ENCODE results near the gene POU1F1. TPM values are rescaled to one million over a fixed set of nuclear protein-coding genes. Genes with fewer than 3 reads are reported as not detected.
A peak's percentile ranks its signal among the peaks of the same experiment; 100 is the strongest.

The POU1F1 gene
- total RNA-seq, 4 donors from 2014 or later = not detected

DNA sequence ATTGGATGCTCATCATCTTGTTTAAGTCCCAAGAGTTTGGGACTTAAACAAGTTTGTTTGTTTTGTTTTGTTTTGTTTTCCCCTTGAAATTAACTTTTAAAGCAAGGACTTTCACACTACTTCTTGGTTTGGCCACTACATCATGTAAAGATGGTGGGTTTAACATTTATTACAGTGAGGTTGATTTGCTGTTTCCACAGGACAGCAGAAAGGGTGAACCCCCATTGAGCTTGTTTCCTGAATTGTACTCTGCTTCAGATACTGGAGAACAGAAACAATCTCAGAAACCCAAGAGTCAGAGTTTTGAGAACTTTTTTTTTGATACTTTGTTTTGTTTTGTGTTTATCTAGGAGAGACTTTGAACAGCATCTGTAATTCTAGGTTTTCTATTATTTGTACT is 6.7 kb downstream of the POU1F1 start:
- no peak for TF ChIP-seq POLR2A (IDR thresholded peaks at IDR 0.05)
- TF ChIP-seq, protein P1, sequence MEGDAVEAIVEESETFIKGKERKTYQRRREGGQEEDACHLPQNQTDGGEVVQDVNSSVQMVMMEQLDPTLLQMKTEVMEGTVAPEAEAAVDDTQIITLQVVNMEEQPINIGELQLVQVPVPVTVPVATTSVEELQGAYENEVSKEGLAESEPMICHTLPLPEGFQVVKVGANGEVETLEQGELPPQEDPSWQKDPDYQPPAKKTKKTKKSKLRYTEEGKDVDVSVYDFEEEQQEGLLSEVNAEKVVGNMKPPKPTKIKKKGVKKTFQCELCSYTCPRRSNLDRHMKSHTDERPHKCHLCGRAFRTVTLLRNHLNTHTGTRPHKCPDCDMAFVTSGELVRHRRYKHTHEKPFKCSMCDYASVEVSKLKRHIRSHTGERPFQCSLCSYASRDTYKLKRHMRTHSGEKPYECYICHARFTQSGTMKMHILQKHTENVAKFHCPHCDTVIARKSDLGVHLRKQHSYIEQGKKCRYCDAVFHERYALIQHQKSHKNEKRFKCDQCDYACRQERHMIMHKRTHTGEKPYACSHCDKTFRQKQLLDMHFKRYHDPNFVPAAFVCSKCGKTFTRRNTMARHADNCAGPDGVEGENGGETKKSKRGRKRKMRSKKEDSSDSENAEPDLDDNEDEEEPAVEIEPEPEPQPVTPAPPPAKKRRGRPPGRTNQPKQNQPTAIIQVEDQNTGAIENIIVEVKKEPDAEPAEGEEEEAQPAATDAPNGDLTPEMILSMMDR (IDR thresholded peaks at IDR 0.05) = no peak
- no peaks in the 10 kb centered on the region for H3K4me1 ChIP-seq
- H3K36me3 ChIP-seq = no peaks in the 10 kb centered on the region
- no peaks in the 10 kb centered on the region for H3K27me3 ChIP-seq
- DNase-seq = no peak
- H3K27ac ChIP-seq = no peak overlapping the region
- H3K9me3 ChIP-seq = no peaks in the 10 kb centered on the region
- intact Hi-C loops (cut with DNase I) = no loop called here
- no peak overlapping the region for H3K4me3 ChIP-seq (replicated peaks in 1 of 3)

- intact Hi-C loops (cut with DNase I) = no loop called here
- TF ChIP-seq, protein P1 (IDR thresholded peaks at IDR 0.05) = no peak
- TF ChIP-seq POLR2A (IDR thresholded peaks at IDR 0.05) = no peak
- DNase-seq = no peak
- H3K27ac ChIP-seq = no peak overlapping the region
- no peak overlapping the region for H3K4me3 ChIP-seq (replicated peaks in 1 of 3)
- H3K27me3 ChIP-seq = no peaks in the 10 kb centered on the region
- no peaks in the 10 kb centered on the region for H3K9me3 ChIP-seq
- no peaks in the 10 kb centered on the region for H3K36me3 ChIP-seq
- 76 to 83% methylated on average over 4 of the region's 4 CpGs for WGBS, 2 donors
- no peaks in the 10 kb centered on the region for H3K4me1 ChIP-seq
Observed at GRCh38 chr3:87268646-87269211, 7.7 kb downstream of the POU1F1 start.

GRCh38 chr3:87267953-87268645 is 8.3 kb downstream of the POU1F1 start:
- no peaks in the 10 kb centered on the region for H3K27me3 ChIP-seq
- intact Hi-C loops (cut with DNase I) = no loop called here
- H3K27ac ChIP-seq = no peak overlapping the region
- WGBS, 2 donors = 88 to 92% methylated on average over 8 of the region's 8 CpGs
- H3K4me1 ChIP-seq = no peaks in the 10 kb centered on the region
- H3K4me3 ChIP-seq (replicated peaks in 1 of 3) = no peak overlapping the region
- no peak for TF ChIP-seq POLR2A (IDR thresholded peaks at IDR 0.05)
- TF ChIP-seq, protein P1 (IDR thresholded peaks at IDR 0.05) = no peak
- DNase-seq = no peak
- H3K9me3 ChIP-seq = no peaks in the 10 kb centered on the region
- H3K36me3 ChIP-seq = no peaks in the 10 kb centered on the region

GRCh38 chr3:87261925-87262324 is 14.5 kb downstream of the POU1F1 start:
- Histone ChIP-seq H3K36me3 (no peaks in the 10 kb centered on the region), H3K4me3 (replicated peaks in 1 of 3) (no peak overlapping the region), H3K9me3 (no peaks in the 10 kb centered on the region), H3K4me1 (no peaks in the 10 kb centered on the region), H3K27me3 (no peaks in the 10 kb centered on the region), H3K27ac (no peak overlapping the region)
- intact Hi-C loops (cut with DNase I) = no loop called here
- DNase-seq = no peak
- no peak for TF ChIP-seq POLR2A (IDR thresholded peaks at IDR 0.05)
- TF ChIP-seq, protein P1 (IDR thresholded peaks at IDR 0.05) = no peak
- WGBS, 2 donors = 73 to 75% methylated on average over 2 of the region's 2 CpGs

DNA sequence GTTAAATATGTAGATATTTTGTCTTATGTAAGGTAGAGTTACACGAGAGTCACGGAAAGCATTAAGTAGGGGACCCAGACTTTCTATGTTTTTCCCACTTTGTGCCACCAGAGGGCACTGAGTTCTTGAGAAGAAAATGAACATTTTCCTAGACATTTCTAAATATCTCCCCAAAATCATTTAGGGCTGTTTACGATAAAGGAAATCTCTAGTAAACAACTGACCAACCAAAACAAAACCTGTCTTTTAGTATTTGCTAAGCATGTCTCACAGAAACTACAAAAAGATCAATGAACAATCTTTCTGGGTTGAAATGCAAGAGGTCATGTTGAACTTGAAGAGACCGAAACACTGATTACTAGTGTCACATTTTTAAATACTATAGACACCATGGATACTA is 16.1 kb downstream of the POU1F1 start:
- TF ChIP-seq, protein P1 (IDR thresholded peaks at IDR 0.05) = peak in 5 of 6 experiments; percentile 37 to 68 (median 52)
- TF ChIP-seq POLR2A (IDR thresholded peaks at IDR 0.05) = no peak
- Histone ChIP-seq H3K27ac (no peak overlapping the region), H3K4me3 (replicated peaks in 1 of 3) (no peak overlapping the region), H3K27me3 (no peaks in the 10 kb centered on the region), H3K9me3 (no peaks in the 10 kb centered on the region), H3K4me1 (no peaks in the 10 kb centered on the region), H3K36me3 (no peaks in the 10 kb centered on the region)
- intact Hi-C loops (cut with DNase I) = no loop called here
- DNase-seq = peak; percentile 44 to 47
- whole genome bisulfite sequencing, 2 donors = 35 to 39% methylated on average over 4 of the region's 4 CpGs

All from thyroid gland (tissue), 4 donors.